HG02642 (cell line): ENCODE measurements around the gene ZNF444.
"Not testable (repeated sequence)": the region's sequence is repeated elsewhere in the genome, so short reads cannot be mapped to it uniquely, and the experiment has no call there.

ENCODE experiments used
- ATAC-seq: cut with Tn5 transposase; IDR thresholded peaks from one replicate; pipeline ENCODE4 v1.9.1; 2021; ENCODE audit warnings: mild to moderate bottlenecking; ENCODE audit not compliant: unreplicated experiment, poor library complexity

ZNF444 gene

DNA sequence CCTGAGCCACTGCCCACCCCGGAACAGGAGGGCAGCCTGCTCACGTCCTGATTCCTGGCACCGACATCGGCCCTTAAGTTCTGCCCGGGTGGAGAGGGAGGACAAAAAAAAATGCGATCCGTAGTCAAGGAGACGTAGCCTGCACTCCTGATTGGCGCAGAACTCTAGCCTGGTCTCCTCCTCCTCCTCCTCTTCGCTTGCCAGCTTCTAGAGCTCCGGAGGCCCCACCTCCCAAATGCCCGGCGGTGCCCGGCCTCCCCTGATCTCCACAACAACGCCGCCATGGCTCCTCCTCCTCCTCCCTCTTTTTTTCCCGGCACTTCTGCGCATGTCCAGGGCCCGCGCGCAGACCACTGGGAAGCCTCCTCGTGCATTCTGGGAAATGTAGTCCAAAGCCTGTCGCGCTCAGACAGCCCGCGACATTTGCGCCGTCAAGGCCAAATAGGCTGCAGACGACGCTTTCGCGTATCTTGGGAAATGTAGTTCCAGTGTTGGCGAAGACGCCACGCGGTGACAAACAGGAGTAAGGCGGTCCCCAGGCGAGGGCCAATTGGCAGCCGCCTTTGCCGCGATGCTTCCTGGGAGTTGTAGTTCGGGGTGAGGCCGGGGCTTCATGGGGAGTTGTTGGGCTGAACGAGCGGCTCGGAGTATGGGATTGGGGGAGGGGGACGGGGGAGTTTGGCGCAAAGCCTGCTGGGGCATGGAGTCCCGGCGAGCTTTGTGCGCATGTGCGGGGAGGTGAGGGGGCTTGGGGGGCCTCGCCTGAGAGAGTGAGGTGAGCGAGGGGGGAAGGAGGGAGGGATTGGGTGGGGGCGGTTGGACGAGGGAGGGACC, at the start of gene ZNF444:
ZNF444 (plus strand) TSS at position 705 of the 834 bp plus-strand sequence. CDS start 5,625 bp downstream, outside the sequence.
- peak; percentile 92 for ATAC-seq

DNA sequence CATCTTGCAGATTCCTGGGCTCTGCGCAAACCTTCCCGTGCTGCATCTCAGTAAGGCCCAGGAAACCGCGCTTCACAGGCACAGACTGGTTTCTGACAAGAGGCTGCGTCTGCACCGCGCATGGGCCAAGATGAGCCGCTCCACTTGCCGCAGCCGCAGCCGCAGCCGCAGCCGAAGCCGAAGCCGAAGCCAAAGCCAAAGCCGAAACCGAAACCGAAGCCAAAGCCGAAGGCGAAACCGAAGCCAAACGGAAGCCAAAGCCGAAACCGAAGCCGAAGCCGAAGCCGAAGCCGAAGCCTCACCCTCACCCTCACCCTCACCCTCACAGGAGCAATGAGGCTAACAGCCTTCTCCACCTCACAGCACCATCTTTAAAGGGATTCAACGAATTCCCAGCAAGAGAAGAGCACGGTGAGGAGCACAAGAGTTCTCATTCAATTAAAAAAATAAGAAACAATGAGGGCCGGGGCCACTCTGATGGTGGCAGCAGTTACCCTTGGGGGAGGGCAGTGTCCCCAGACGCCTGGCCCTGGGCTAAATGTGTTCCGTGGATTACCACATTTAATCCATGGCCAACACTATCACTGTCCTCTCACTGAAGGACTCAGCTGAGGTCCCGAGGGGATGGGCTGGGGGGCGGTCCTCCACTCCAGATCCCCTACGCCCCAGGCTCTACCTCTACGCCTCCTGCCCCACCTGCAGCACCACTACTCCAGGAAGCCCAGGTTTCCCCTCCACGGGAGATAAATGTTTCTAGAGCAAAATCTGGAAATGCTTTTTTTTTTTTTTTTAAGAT, 49.1 kb upstream of the ZNF444 start:
- no peak for ATAC-seq

DNA sequence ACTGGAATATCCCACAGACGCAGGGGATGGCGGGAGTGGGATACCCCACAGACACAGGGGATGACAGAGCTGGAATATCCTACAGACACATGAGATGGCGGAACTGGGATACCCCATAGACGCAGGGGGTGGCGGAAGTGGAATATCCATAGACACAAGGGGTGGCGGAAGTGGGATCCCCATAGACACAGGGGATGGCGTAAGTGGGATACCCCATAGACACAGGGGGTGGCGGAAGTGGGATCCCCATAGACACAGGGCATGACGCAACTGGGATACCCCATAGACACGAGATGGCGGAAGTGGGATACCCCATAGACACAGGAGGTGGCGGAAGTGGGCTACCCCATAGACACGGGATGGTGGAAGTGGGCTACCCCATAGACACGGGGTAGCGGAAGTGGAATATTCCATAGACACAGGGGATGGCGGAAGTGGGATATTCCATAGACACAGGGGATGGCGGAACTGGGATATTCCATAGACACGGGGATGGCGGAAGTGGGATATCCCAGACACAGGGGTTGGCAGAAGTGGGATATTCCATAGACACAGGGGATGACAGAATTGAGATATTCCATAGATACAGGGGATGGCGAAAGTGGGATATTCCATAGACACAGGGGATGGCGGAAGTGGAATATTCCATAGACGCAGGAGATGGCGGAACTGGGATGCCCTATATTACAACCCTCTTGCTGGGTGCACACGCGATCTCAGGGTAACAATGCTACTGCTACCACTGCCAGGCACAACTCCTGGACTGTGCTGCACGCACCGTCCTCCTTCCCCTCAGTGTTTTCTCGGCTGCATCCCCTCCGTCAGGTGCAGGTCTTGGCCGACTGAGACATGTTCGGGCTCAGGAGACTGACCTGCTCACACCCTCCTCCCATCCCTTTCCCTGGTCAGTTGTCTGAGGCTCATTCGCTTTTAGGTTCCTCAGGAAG, 48.1 kb upstream of the ZNF444 start:
- no peak for ATAC-seq

DNA sequence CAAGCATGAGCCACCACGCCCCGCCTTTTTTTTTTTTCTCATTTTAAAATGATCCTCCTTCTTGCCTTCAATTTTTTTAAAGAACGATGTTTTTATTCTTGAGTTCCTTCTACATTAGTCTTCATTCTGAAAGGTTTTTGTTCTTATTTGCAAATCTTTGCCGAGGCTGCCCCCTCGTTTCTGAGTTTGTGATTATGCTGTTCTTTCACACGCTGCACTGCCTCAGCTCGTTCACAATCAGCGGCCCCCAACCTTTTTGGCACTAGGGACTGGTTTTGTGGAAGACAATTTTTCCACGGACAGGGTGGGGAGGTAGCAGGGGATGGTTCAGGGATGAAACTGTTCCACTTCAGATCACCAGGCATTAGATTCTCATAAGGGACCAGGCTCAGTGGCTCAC, 46.6 kb upstream of the ZNF444 start:
- no peak for ATAC-seq

DNA sequence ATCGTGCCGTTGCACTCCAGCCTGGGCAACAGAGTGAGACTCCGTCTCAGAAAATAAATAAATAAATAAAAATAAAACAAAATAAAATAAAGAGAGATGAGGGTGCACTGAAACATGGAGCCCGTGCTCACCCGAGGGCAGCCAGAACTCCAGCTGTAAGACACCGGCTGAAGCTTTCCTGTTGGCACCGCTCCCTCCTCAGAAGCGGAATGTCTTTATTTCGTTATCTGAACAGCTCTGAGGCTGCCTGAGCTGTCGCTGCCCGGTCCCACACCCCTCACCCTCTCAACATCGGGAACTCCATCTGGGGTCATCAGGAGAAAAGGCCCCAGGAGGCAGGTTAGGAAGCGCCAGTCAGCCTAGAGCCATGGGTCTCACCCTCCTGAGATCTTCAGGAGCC, 44.4 kb upstream of the ZNF444 start:
- ATAC-seq: no peak

DNA sequence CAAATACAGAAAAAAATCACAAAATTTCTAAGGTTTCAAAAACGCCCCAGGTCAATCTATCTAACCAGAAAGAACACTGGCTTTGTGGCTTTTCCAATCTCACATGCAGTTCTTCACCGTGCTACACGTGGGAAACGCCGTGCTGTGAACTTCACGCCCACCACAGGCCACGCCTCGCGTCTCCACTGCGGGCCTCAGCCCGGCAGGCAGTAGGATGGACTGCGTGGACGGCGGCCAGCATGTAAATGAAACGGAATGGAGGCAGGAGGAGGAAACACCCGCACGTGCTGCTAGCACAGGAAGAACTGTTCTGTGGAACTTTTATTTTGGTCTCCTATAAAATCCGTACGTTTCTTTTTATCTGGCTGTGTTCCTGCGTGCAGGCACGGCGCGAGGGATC, 43.8 kb upstream of the ZNF444 start:
- ATAC-seq: no peak

DNA sequence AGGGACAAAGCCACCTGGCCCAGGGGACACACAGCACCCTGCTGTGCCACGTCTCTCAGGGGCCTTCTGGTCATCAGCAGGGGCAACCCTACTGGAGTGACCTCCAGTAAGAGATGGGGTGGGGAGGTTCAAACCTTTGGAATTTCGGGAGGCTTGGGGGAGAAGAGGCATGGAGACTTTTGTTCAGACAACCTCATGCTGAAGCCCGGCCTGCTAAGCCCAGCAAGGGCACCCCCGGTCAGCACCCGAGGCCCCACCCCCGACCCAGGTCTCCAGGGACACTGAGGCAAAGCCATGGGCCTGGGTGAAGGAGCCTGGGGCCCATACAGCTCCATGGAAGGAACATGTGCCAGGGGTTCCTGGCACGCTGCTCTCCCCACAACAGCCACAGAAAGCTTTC, 43.3 kb upstream of the ZNF444 start:
- ATAC-seq: no peak

DNA sequence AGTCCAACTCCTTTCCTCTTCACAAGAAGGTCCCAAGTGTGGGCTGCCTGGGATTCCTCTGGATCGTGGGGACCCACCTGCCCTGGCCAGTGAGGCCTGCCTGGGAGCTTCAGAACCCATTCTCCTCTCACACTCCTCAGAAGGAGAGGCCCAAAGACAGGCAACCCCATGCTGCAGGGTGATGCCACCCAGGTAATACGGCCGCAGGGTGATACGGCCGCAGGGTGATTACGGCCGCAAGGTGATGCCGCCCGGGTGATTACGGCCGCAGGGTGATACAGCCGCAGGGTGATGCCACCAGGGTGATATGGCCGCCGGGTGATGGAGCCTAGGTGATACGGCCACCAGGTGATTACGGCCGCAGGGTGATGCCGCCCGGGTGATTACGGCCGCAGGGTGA, 42.9 kb upstream of the ZNF444 start:
- not testable (repeated sequence) for ATAC-seq

DNA sequence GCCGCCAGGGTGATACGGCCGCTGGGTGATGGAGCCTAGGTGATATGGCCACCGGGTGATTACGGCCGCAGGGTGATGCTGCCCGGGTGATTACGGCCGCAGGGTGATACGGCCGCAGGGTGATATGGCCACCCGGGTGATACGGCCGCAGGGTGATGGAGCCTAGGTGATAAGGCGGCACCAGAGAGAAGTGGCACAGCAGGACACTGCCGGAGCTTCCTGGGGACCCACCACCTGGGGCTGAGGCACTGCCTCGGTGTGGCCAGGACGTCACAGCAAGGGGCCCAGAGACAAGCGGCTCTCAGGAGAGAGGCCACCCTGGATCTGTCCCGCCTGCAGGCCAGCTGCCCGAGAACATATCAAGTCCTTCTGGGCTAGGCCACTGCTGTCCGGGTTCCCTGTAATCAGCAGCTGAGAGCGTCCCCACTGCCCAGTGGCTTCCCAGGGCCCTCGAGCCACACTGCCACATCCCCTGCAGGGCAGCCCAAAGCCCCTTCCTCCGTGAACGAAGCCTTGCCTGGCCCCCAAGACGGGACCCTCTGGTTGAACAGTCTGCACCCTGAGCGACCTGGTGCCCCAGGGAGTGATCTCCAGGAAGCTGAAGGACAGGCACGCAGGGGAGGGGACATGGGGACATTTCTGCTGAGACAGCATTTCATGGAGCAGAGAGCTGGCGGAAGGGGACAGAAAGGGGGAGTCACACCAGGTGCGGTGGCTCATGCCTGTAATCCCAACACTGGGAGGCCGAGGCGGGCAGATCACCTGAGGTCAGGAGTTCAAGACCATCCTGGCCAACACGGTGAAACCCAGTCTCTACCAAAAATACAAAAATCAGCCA, 42.1 kb upstream of the ZNF444 start:
- ATAC-seq: no peak

DNA sequence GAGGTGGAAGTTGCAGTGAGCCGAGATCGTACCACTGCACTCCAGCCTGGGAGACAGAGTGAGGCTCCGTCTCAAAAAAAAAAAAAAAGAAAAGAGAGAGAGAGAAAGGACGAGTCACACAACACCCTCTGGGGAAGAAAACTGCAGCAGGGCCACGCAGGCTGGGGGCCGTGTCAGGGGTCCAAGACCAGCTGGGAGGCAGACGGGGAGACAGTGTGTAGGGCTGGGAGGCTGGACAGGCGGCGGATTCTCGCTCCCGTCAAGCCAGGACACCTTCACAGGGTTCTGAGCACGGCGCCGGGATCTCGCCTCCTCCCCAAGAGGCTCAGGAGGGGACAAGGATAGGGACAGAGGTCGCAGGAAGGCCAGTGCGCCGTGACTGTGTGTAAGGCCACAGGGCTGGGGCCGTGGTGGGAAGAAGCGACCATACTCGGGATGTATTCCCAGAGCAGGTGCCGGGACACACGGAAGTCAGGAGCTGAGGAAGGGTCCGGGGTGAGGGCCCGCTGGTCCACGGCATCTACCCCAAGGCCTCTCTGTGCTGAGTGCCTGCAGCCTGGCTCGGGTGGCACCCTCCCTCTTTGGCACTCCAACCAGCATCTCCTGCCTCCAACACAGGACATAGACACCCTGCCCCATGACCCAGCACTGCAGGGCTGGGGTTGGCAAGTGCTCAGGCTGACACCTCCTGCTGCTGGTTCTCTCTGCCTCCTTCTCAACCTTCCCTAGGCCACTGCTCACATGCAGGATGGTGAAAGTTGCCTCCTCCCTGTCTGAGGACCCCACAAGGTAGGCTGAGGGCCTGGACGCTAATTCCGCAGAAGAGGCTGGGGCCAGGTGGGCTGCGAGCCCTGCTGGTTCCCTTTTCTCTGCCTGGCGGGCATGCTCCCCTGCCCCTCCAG, 41.2 kb upstream of the ZNF444 start:
- ATAC-seq: no peak

DNA sequence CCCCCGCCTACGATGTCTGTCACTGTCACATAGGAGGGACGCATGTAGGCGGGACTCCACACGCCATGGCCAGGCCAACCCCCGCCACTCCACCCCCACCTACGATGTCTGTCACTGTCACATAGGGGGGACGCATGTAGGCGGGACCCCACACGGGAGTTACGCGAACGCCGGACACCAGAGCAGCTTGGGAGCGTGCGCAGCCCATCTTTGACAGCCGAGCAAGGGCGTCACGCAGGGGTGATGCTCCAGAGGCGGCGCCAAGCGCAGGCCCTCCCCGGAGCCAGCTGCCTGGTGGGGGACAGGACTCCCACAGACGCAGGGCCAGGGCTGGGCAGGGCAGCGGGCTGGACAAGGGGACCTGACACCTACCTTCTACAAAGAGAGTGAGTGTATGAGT, 40.0 kb upstream of the ZNF444 start:
- ATAC-seq: no peak

DNA sequence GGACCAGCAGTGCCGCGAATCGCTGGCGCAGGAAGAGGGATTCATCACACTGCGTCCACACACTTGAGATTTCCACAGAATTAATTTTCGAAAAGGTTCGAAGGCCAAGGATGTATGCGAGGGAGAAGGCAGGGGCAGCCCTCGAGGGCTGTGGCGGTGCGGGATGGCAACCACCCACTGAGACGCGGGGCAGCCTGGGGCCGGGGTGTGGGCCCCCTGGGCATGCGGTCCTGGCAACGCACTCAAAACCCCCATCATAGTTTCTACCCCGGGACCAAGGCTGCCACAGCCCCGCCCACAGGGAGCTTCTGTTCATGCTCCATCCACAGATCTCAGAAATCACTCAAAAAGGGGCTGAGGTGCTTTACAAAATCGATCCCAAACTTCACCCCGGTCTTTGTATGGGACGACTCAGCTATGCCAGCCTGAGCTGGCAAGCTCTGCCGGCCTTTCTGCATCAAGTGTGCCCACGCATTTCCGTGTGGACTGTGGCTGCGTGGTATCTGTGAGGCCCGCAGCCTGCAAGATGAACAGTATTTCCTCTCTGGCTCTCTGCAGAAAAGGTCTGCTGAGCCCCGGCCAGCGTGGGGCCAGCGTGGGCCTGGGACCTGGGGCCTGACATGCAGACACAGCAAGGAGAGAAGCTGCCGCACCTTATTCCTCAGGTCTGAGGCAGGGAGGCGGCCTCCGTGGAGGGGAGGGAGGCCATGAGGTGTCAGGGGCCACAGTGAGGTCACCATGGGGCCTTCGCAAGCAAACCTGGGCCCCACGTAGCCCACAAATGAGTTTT, 39.1 kb upstream of the ZNF444 start:
- ATAC-seq: no peak

DNA sequence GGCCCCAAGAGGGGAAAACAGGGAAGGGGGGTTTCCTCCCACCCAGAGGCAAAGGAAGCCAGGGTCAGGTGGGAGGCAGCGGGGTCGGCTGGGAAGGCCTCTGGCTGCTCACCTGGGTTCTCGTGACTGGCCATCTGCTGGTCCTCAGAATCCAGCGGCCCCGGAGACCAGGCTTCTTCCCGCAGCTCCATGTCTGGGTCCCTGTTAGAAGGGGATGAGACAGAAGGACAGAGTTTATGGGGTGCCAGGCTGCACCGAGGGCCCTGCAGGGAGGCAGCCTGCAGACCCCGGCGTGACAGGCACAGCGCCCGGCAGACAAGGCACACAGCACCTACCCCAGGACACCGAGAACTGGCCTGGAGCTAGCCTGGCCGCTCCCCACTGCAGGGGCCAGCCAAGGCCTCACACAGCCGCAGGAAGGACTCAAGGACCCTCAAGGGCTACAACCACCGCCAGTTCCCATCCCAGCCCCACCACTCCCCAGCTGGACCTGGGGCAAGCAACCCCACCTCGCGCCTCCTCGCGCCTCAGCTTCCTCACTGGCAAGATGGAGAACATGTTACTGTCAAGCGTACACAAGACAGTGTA, 38.0 kb upstream of the ZNF444 start:
- ATAC-seq: no peak

DNA sequence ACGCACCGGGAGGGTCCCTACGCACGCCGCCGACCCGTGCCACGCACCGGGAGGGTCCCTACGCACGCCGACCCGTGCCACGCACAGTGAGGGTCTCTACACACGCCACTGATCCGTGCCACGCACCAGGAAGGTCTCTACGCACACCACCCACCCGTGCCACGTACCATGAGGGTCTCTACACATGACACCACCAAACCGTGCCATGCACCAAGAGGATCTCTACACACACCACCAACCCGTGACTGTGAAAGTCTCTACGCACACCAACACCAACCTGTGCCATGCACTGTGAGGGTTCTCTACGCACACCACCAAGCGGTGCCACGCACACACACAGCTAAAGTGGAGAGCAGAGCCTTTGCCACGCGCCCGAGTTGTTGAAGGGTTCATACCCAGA, 36.7 kb upstream of the ZNF444 start:
- no peak for ATAC-seq

DNA sequence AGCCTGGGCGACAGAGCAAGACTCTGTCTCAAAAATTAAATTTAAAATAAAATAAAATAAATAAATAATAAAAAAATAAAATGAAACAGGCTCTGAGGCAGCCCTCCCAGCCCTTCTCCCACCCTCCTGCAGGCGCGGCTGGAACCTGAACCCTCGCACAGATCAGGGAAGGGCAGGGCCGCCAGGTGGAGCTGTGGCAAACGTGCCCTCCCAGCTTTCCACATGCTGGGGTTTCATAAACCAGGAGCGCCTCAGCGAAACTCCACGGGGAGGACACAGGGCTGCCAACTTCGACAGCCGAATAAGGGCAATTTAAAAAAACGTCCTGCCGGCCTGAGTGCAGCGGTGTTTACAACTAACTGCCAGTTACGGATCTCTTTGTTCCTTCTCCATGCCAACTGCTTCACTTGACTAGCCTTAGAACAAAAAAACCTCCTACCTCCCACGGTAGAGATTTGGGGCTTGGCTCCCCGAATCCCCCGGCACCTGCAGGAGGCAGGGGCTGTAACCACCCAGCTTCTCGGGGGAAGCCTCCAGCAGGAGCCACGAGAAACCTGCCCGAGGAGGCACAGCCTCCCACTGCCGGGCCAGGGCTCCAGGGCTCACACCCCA, 35.9 kb upstream of the ZNF444 start:
- ATAC-seq: peak; percentile 39

DNA sequence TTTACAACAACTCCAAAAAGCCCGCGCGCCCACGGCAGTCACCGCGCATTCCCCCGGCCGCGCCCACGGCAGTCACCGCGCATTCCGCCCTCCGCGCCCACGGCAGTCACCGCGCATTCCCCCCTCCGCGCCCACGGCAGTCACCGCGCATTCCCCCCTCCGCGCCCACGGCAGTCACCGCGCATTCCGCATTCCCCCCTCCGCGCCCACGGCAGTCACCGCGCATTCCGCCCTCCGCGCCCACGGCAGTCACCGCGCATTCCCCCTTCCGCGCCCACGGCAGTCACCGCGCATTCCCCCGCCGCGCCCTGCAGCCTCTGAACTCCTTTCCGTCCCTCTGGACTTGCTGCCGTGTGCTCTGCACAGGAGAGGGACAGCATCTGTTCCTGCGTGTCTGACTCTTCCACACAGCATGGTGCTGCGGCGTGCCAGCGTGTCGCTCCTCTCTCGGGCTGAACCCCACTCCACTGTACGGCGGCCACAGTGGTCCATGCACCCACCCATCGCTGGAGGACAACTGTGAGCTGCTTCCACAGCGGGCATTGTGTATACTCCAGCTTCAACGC, 35.2 kb upstream of the ZNF444 start:
- ATAC-seq: not testable (repeated sequence)

DNA sequence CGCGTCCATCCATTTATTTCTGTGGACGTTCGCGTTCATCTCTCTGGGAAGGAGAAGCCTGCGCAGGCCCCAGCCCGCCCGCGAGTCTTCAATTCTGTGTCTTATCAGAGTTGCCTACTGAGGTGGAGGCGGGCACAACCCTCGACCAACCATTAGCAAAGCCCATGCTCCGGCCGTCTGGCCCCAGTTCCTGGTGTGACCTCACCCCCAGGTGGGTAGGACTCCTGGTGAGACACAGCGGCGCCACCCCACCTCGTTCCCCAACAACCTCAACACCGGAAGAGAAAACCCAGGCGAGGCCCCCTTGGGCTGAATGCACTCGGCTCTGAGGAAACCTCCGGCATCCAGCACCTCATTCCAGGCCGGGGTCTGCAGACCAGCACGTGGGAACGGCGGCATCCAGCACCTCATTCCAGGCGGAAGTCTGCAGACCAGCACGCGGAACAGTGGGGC, 34.7 kb upstream of the ZNF444 start:
- ATAC-seq: no peak
